HCEC 1CT (cell line): ENCODE data around the gene ENOX1.

Experiments used
- DNase-seq: peaks from one replicate; pipeline ENCODE4 v3.0.0-alpha.2; 2017

The ENOX1 gene

DNA sequence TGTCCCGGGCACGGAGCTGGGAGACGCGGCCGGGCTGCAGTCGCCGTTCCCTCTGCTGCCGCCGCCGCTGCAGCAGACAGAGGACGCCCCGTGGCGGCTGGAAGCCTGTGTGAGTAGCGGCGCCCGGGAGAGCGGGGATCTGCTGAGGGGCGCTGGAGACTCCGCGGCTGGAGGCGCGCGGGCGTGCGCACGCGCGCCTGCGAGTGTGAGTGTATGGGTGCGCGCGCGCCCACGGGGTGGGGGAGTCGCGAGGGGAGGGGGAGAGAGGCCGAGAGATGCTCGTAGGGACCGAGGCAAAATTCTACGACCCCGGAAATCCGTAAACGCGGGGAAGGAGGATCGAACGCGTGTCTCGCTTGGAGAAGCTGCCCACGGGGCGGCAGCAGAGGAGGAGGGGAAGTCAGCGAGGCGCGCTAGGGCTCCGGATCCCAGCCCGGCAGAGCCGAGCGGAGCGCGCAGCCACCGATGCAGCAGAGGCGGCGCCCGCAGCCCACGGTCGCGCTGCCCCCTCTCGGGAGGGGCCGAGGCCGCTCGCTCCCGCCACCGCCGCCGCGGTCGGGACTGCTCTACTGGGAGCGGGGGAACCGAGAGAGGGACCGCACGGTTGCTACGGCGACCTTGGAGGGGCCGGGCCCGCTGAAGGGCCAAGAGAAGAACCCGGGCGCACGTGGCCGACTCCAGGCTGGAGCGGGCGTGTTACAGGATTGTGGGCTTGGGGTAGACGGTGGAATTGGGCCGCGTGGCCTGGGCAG lies at the start of gene ENOX1:
ENOX1 (minus strand) TSS at position 207 of the 752 bp plus-strand sequence.
- peak; percentile 80 for DNase-seq

- no peak for DNase-seq
Observed at GRCh38 chr13:43835701-43836100, 48.9 kb upstream of the ENOX1 start.

DNA sequence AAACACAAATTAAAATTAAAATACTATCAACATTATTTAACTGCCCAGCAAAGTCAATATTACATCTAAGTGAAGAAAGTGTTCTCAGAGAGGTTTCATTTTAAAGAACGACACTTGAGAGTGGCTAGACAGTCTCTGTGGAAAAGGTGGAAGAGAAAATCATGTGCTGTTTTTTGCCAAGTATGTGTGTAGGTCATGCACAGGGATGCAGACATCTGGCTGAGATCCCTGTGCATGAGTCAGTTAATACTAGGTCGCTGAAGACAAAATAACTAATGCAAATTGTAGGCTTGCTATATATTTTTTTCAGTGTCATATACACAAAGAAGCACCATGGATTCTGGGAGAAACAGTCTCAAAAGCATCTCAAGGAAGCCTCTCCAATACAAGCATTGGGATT lies 44.3 kb upstream of the ENOX1 start:
- peak; percentile 73 for DNase-seq

DNA sequence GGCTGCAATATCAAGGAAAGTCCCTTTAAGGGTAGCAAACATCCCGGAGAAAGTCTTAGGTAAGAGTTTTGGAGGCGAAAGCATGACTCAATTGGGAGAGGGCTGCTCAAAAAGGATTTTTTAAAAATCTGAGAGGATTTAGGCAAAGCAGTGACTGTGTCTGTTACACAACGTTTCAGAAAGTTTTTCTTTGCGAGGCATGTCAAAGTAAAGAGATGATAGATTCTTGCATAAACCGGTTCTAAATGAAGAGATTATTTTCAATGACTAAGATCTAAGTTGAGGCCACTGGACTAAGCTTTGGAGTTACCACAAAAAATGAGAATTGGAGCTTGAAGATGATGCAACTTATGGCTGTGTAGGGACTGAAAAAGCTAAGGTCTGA lies 43.7 kb upstream of the ENOX1 start:
- DNase-seq = peak; percentile 93

DNA sequence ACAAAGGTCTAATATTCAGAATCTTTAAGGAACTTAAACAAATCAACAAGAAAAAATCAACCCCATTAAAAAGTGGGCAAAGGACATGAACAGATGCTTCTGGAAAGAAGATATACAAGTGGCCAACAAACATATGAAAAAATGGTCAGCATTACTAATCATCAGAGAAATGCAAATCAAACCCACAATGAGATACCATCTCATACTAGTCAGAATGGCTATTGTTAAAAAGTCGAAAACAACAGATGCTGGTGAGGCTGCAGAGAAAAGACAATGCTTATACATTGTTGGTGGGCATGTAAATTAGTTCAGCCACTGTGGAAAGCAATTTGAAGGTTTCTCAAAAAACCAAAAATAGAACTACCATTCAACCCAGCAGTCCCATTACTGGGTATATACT lies 37.9 kb upstream of the ENOX1 start:
- peak; percentile 63 for DNase-seq

GRCh38 chr13:43822969-43823368 lies 36.2 kb upstream of the ENOX1 start:
- no peak for DNase-seq

- DNase-seq = no peak
Observed at GRCh38 chr13:43816401-43816889, 29.7 kb upstream of the ENOX1 start.

GRCh38 chr13:43815204-43815603 lies 28.4 kb upstream of the ENOX1 start:
- peak; percentile 60 for DNase-seq

DNA sequence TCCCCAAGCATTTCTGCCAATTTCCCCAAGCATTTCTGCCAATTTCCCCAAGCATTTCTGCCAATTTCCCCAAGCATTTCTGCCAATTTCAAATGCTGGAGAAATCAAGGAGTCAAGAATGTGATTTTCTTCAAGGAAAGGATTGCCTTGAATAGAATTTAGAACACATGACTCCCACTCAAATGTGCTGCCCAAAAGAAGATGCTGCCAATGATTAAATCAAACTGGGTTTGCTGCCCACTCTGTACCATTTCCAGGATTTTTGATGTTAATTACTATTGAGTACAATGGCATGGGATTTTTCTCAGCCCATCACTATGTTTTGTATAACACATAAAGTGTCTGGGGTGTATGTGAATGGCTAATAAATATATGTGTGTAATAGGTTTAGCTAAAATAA lies 21.9 kb upstream of the ENOX1 start:
- DNase-seq = no peak

DNA sequence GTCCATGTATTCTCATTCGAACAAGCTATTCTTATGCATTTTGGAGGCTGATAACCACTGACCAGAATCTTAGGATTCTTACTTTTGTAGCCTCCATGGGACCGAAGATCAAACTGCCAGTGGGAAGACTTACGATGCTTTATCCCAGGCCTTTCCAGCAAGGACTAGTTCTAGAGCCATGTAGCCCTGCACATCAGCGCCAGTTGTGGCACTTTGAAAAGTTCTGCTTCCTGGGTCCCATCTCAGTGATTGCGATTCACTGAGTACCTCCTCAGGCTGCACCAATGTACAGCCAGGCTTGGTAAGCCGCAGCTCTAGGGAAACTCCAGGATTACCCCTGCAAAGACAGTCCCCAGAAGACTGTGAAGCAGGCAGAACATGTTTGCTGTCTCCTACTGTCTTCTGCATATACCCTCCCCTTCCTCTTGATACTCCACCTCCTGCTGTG lies 18.9 kb upstream of the ENOX1 start:
- DNase-seq = no peak

- peak; percentile 91 for DNase-seq
Observed at GRCh38 chr13:43805071-43805468, 18.3 kb upstream of the ENOX1 start.

DNA sequence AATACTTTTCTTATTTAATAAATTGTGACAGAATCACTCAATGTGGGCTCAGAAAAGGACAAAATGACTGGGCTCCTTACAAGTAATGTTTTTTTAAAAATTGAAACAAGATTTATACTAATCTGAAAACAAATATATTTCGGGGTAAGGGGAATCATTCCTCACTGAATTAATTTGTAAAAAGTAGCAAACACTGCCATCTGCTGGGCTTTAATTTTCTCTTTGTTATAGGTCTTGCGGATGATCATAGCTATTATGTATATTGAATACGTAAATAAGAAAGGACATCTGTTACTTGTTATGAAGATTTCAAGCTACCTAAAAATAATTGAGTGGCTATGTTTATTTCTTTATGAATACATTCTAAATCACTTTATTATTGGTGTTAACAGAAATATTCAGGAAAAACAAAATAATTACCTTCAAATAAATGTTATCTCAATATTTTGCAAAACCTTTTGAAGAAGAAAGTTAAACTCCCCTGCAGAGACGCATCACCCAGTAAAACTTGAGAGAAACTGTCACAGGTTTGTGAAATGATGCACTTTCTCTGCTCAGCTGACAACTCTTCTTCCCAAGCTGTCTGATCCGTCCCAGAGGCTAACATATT lies 17.8 kb upstream of the ENOX1 start:
- peak; percentile 74 for DNase-seq

- no peak for DNase-seq
Observed at GRCh38 chr13:43802511-43802910, 15.7 kb upstream of the ENOX1 start.

DNA sequence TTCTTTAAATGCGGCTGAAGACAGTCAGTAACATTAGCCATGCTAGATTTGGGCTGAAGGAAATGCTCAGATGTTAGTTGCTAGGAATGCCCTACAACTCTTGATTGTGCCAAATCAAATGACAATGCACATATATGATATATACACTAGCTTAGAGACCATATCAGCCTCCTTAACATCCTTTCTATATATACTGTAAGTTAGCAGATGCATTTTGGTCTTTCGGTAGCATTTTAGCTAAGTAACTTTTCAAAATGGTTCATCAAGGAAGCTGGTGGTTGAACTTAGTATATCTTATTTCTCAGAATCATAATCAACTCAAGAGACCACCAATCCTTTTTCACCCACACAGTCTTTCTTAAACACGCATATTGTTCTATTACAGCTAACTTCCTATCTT lies 14.1 kb upstream of the ENOX1 start:
- no peak for DNase-seq

DNA sequence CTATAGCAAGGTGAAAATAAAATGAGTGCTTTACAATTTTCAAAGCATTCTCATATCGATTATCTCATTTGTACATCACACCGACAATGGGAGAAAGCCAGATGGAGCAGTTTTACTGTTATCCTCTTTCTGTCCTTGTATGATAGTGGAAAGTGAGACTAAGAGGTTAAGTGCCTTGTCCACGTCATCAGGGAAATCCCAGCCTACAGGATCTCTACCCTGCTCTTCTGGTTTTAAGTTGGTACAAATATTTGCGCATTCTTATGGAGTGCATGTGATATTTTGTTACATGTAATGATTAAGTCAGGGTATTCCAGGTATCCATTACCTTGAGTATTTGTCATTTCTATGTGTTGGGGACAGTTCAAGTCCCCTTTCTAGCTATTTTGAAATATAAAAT lies 12.4 kb upstream of the ENOX1 start:
- no peak for DNase-seq

GRCh38 chr13:43797869-43798268 lies 11.1 kb upstream of the ENOX1 start:
- peak; percentile 40 for DNase-seq

DNA sequence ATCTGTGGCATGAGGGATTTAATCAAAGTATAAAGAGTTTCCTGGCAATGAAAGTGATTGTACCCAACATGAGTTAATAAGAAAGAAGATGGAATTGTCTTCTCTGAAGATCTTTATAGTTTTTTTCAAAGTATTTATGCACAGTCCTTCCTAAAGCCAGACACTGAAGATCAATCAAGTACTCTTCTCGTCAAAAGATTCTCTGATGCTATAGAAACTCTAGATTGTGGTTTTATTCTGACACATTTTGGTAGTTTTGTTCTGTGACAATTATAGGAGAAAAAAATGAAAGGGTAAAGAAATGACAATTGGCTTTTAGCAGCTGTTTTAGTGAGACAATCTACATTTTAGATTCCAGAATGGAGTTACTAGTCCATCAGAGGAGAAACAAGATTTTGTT lies 10.4 kb upstream of the ENOX1 start:
- DNase-seq = no peak

DNA sequence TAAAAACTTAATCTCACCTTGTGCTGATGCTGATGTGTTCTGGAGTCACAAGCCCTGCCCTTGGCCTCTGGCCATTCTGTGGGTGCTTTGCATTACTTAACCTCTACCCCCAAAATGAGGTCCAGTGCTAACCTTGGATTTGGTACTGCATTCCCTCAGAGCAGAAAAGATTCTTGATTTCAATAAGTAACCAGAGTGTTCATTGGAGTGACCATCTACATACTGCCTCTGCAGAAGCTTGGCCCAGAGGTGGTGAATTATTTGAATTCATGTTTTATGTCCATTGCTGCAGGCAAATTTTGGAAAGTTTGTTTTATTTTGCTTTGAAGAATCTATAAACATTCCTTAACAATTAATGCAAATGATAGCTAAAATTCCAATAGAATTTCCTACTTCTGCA lies 7.6 kb upstream of the ENOX1 start:
- DNase-seq = no peak

- DNase-seq = no peak
Observed at GRCh38 chr13:43792076-43792881, 5.5 kb upstream of the ENOX1 start.

DNA sequence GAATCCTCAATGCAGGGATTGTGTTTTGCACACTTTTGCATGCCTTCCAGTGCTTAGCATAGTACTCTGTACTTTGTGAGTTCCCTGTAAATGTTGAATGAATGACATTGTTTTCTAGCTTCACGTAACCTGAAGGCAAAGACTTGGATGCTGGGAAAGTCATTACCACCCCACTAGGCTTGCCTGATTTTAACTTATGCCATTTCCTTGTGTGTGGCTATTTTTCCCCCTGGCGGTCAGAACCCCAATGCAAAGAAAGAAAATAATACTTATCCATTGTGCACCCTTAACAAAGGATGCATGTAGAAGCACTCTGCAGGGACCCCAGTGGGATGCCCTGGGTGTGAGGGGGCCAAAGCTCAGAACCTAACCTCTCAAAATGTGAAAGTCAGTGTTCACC lies 1.2 kb upstream of the ENOX1 start:
- peak; percentile 67 for DNase-seq

GRCh38 chr13:43787518-43787891 lies 733 bp upstream of the ENOX1 start:
- no peak for DNase-seq

- DNase-seq = no peak
Observed at GRCh38 chr13:43786472-43786765, 353 bp downstream of the ENOX1 start.

- peak; percentile 73 for DNase-seq
Observed at GRCh38 chr13:43785650-43786471, 911 bp downstream of the ENOX1 start.
